CD4-positive, CD25-positive, alpha-beta regulatory T cell (primary cell): ENCODE results near the gene MYO7A. TPM values are rescaled to one million over a fixed set of nuclear protein-coding genes. Genes with fewer than 3 reads are reported as not detected.

Source experiments
- ATAC-seq, 2 donors: fragments of 150-1000 bp; cut with Tn5 transposase; one replicate each; pipeline ENCODE4 v1.10.0; 2021; ENCODE audit warnings: low read depth in 2 of 2, moderate number of reproducible peaks in 2 of 2, moderate library complexity in 1 of 2
- DNase-seq, 3 donors: peaks; one replicate each; pipeline versions ENCODE4 v3.0.0 to v3.0.0-alpha.2; 2012 to 2022; ENCODE audit warnings: mixed read lengths in 1 of 3
- H3K27ac ChIP-seq: one replicate; pipeline ENCODE4 v1.7.0; 2013; ENCODE audit warnings: mild to moderate bottlenecking, low read length; ENCODE audit not compliant: insufficient read depth, poor library complexity, severe bottlenecking
- H3K27me3 ChIP-seq: one replicate; pipeline ENCODE4 v1.7.0; 2013; ENCODE audit warnings: low read length; ENCODE audit not compliant: control insufficient read depth, insufficient read depth
- H3K36me3 ChIP-seq: one replicate; pipeline ENCODE4 v1.7.0; 2013; ENCODE audit warnings: mild to moderate bottlenecking, low read length, moderate library complexity; ENCODE audit not compliant: control insufficient read depth, insufficient read depth
- H3K4me1 ChIP-seq: 2 replicates; pipeline ENCODE4 v1.7.0; 2013; ENCODE audit warnings: mild to moderate bottlenecking, low read length; ENCODE audit not compliant: insufficient read depth, control insufficient read depth, poor library complexity, severe bottlenecking
- H3K4me3 ChIP-seq: one replicate; pipeline ENCODE4 v1.7.0; 2013; ENCODE audit warnings: low read depth, mild to moderate bottlenecking, low read length, moderate library complexity
- H3K9me3 ChIP-seq, 2 experiments: 1 replicate in 1 of 2; 2 replicates in 1 of 2; pipeline ENCODE4 v1.7.0; 2013; ENCODE audit warnings: low read length in 2 of 2, mild to moderate bottlenecking in 1 of 2, moderate library complexity in 1 of 2; ENCODE audit not compliant: control insufficient read depth in 2 of 2
- H3K27ac Mint-ChIP-seq, 3 donors: one replicate each; pipeline ENCODE4 v1.8.0; 2020 to 2022; ENCODE audit warnings: mild to moderate bottlenecking in 3 of 3, mixed read lengths in 3 of 3, moderate library complexity in 2 of 3
- H3K27me3 Mint-ChIP-seq: one replicate; pipeline ENCODE4 v1.8.0; 2022; ENCODE audit warnings: mild to moderate bottlenecking, mixed read lengths
- H3K36me3 Mint-ChIP-seq: one replicate; pipeline ENCODE4 v1.8.0; 2020; ENCODE audit warnings: mixed read lengths
- H3K4me1 Mint-ChIP-seq, 4 donors: one replicate each; pipeline ENCODE4 v1.8.0; 2020 to 2022; ENCODE audit warnings: mixed read lengths in 4 of 4, mild to moderate bottlenecking in 1 of 4
- H3K4me3 Mint-ChIP-seq, 4 donors: one replicate each; pipeline ENCODE4 v1.8.0; 2020 to 2022; ENCODE audit warnings: mild to moderate bottlenecking in 4 of 4, mixed read lengths in 4 of 4, moderate library complexity in 3 of 4
- H3K9me3 Mint-ChIP-seq, 7 donors: one replicate each; pipeline ENCODE4 v1.8.0; 2020 to 2022; ENCODE audit warnings: mixed read lengths in 7 of 7, mild to moderate bottlenecking in 3 of 7, moderate library complexity in 2 of 7
- polyA plus RNA-seq, 4 donors: library from polyadenylated mRNA; unstranded; fragments of 300-500 nt; fragmentation: Illumina TruSeq; gene quantifications; one replicate each; pipeline ENCODE4 v1.2.3, GENCODE V29; 2021
- total RNA-seq: library from RNA; stranded (reverse); gene quantifications from one replicate; pipeline ENCODE4 v1.2.3, GENCODE V29; 2022

The MYO7A gene
- total RNA-seq (0.84 TPM), polyA plus RNA-seq (under 1 TPM in 3 of 4 donors, not detected in 1; 0.12 to 0.22 (median 0.14) TPM)

- peak within 1 kb of the TSS; percentile 47 for H3K4me3 ChIP-seq
- no peak for DNase-seq
- no peaks in the 10 kb centered on the region for H3K9me3 ChIP-seq
- peak within 1 kb of the TSS in 2 of 3 donors; percentile 70 to 71 for H3K27ac Mint-ChIP-seq
- no peaks in the 10 kb centered on the region for H3K9me3 Mint-ChIP-seq
- H3K27me3 Mint-ChIP-seq: peaks cover 11% of the 10 kb centered on the region
- H3K36me3 Mint-ChIP-seq: peaks cover 5% of the 10 kb centered on the region
- peaks cover 0 to 12% (median 0%) of the 10 kb centered on the region in 4 donors for H3K4me1 Mint-ChIP-seq
- no peak within 1 kb of the TSS for H3K27ac ChIP-seq
- peak within 1 kb of the TSS; percentile 63 to 77 (median 71) for H3K4me3 Mint-ChIP-seq
- no peaks in the 10 kb centered on the region for H3K36me3 ChIP-seq
- H3K27me3 ChIP-seq: no peaks in the 10 kb centered on the region
- ATAC-seq: no peak
- H3K4me1 ChIP-seq: peaks cover 11% of the 10 kb centered on the region
Measured at GRCh38 chr11:77127920-77128691, at the start of gene MYO7A. Gene MYO7A, plus strand, starts transcription at chr11:77128246. Its CDS starts 2,389 bp downstream, at chr11:77130635.

- H3K27me3 ChIP-seq: no peaks in the 10 kb centered on the region
- Mint-ChIP-seq H3K27ac (no peak overlapping the region), H3K4me3 (no peak overlapping the region), H3K9me3 (peaks cover 0 to 3% (median 0%) of the 10 kb centered on the region in 7 donors), H3K4me1 (peaks cover 0 to 24% (median 8%) of the 10 kb centered on the region in 4 donors), H3K36me3 (no peaks in the 10 kb centered on the region), H3K27me3 (peaks cover 6% of the 10 kb centered on the region)
- ATAC-seq: no peak
- no peak overlapping the region for H3K27ac ChIP-seq
- no peak overlapping the region for H3K4me3 ChIP-seq
- DNase-seq: no peak
- no peaks in the 10 kb centered on the region for H3K9me3 ChIP-seq
- peaks cover 18% of the 10 kb centered on the region for H3K4me1 ChIP-seq
- no peaks in the 10 kb centered on the region for H3K36me3 ChIP-seq
Measured at GRCh38 chr11:77079666-77080065, 48.4 kb upstream of the MYO7A start.

GRCh38 chr11:77080643-77081210 lies 47.3 kb upstream of the MYO7A start:
- peaks cover 0 to 24% (median 8%) of the 10 kb centered on the region in 4 donors for H3K4me1 Mint-ChIP-seq

GRCh38 chr11:77081381-77081851 lies 46.6 kb upstream of the MYO7A start:
- Histone ChIP-seq H3K4me3 (no peak overlapping the region), H3K9me3 (no peaks in the 10 kb centered on the region), H3K4me1 (peaks cover 18% of the 10 kb centered on the region), H3K27me3 (no peaks in the 10 kb centered on the region), H3K36me3 (no peaks in the 10 kb centered on the region), H3K27ac (no peak overlapping the region)
- Mint-ChIP-seq H3K4me3 (no peak overlapping the region), H3K27ac (peak overlapping the region in 1 of 3 donors; percentile 76), H3K9me3 (peaks cover 0 to 3% (median 0%) of the 10 kb centered on the region in 7 donors), H3K27me3 (peaks cover 2% of the 10 kb centered on the region), H3K4me1 (peaks cover 0 to 24% (median 7%) of the 10 kb centered on the region in 4 donors), H3K36me3 (no peaks in the 10 kb centered on the region)
- no peak for DNase-seq
- ATAC-seq: no peak

More at GRCh38 chr11:77080643-77081210, 47.3 kb upstream of the MYO7A start:
- no peak overlapping the region for H3K27ac Mint-ChIP-seq
- H3K27me3 ChIP-seq: no peaks in the 10 kb centered on the region
- no peak for ATAC-seq
- peaks cover 6% of the 10 kb centered on the region for H3K27me3 Mint-ChIP-seq
- no peaks in the 10 kb centered on the region for H3K36me3 ChIP-seq
- no peak overlapping the region for H3K27ac ChIP-seq
- H3K9me3 Mint-ChIP-seq: peaks cover 0 to 3% (median 0%) of the 10 kb centered on the region in 7 donors
- H3K9me3 ChIP-seq: no peaks in the 10 kb centered on the region
- H3K4me1 ChIP-seq: peaks cover 18% of the 10 kb centered on the region
- no peak overlapping the region for H3K4me3 ChIP-seq
- H3K36me3 Mint-ChIP-seq: no peaks in the 10 kb centered on the region
- H3K4me3 Mint-ChIP-seq: no peak overlapping the region
- DNase-seq: no peak

DNA sequence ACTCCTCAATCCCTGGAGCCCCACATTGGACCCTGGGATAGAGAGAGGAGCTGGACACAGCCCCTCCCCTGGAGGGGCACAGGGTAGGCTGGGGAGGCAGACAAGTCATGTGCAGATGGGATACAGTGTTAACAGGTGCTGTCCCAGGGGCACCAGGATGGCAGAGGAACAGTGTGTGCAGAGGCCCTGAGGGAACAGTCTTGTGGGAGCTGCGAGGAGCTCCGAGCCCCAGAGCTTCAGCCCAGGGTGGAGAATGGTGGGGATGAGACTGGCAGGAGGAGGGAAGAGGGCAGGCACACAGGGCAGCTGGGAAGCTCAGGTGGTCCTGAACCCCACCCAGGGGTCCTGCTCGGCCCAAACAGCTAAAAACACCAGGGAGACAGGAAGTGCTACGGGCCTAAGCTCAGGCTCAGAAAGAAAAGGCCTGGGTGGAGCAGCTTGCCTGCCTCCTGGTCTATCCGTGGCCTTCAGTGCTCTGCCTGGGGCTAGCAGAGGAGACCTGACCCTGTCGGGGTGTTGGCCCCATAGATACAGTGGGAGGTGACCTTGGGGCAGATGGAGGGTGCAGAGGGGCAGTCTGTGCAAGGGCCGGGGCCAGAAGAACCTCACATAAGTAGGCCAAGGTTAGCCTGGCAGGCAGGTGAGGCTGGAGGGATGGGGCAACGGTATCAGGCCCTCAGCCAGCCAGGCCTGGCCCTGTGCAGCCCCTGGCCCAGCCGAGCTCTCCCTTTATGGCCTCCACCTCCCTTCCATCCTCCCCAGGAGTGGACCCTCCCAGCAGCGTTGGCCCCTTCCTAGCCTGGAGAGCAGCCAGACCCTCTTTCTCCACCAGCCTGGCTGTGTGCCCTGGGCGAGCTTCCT lies 45.8 kb upstream of the MYO7A start:
- peak overlapping the region; percentile 59 for H3K27ac ChIP-seq
- H3K36me3 Mint-ChIP-seq: no peaks in the 10 kb centered on the region
- DNase-seq: no peak

GRCh38 chr11:77082838-77083565 lies 45.0 kb upstream of the MYO7A start:
- H3K4me1 ChIP-seq: peaks cover 18% of the 10 kb centered on the region
- no peak overlapping the region for H3K4me3 ChIP-seq
- peaks cover 0 to 24% (median 5%) of the 10 kb centered on the region in 4 donors for H3K4me1 Mint-ChIP-seq
- H3K27ac ChIP-seq: peak overlapping the region; percentile 59
- H3K9me3 ChIP-seq: no peaks in the 10 kb centered on the region
- no peaks in the 10 kb centered on the region for H3K27me3 ChIP-seq
- peak; percentile 70 to 87 for ATAC-seq
- peaks cover 0 to 3% (median 0%) of the 10 kb centered on the region in 7 donors for H3K9me3 Mint-ChIP-seq
- DNase-seq: peak in 2 of 3 donors; percentile 33 to 84
- H3K27ac Mint-ChIP-seq: peak overlapping the region; percentile 93 to 98 (median 93)
- no peaks in the 10 kb centered on the region for H3K36me3 ChIP-seq
- H3K36me3 Mint-ChIP-seq: no peaks in the 10 kb centered on the region
- H3K27me3 Mint-ChIP-seq: no peaks in the 10 kb centered on the region
- peak overlapping the region in 3 of 4 donors; percentile 38 to 75 (median 73) for H3K4me3 Mint-ChIP-seq

More for the DNA sequence above, 45.8 kb upstream of the MYO7A start:
- Histone ChIP-seq H3K9me3 (no peaks in the 10 kb centered on the region), H3K36me3 (no peaks in the 10 kb centered on the region), H3K27me3 (no peaks in the 10 kb centered on the region), H3K4me3 (no peak overlapping the region), H3K4me1 (peaks cover 18% of the 10 kb centered on the region)
- Mint-ChIP-seq H3K9me3 (peaks cover 0 to 3% (median 0%) of the 10 kb centered on the region in 7 donors), H3K27me3 (no peaks in the 10 kb centered on the region), H3K27ac (peak overlapping the region; percentile 93 to 98 (median 93)), H3K4me3 (peak overlapping the region in 2 of 4 donors; percentile 73 to 75), H3K4me1 (peaks cover 0 to 24% (median 5%) of the 10 kb centered on the region in 4 donors)
- ATAC-seq: no peak
